Middle frontal gyrus (tissue), 1 donor: ENCODE results near the gene GAL.

Experiments
- DNase-seq: peaks from one replicate; pipeline ENCODE4 v3.0.0-alpha.2; 2015; ENCODE audit warnings: low spot score; ENCODE audit errors: extremely low spot score

Gene GAL

GRCh38 chr11:68707527-68707926 lies 23.2 kb downstream of the GAL start:
- no peak for DNase-seq

- DNase-seq, result no peak
Measured at GRCh38 chr11:68709062-68709461, 24.7 kb downstream of the GAL start.

GRCh38 chr11:68710409-68710808 lies 26.1 kb downstream of the GAL start:
- DNase-seq, result no peak

- DNase-seq, result no peak
Measured at GRCh38 chr11:68711114-68711513, 26.8 kb downstream of the GAL start.

GRCh38 chr11:68714060-68714856 lies 29.9 kb downstream of the GAL start:
- DNase-seq, result no peak

- no peak for DNase-seq
Measured at GRCh38 chr11:68715456-68716122, 31.2 kb downstream of the GAL start.

GRCh38 chr11:68721075-68721474 lies 36.7 kb downstream of the GAL start:
- no peak for DNase-seq

GRCh38 chr11:68722143-68722542 lies 37.8 kb downstream of the GAL start:
- DNase-seq, result no peak

- no peak for DNase-seq
Measured at GRCh38 chr11:68724293-68724692, 39.9 kb downstream of the GAL start.

GRCh38 chr11:68727783-68728182 lies 43.4 kb downstream of the GAL start:
- no peak for DNase-seq

- no peak for DNase-seq
Measured at GRCh38 chr11:68734111-68734510, 49.8 kb downstream of the GAL start.

GRCh38 chr11:68735125-68735524 lies 50.8 kb downstream of the GAL start:
- no peak for DNase-seq

GRCh38 chr11:68735646-68736045 lies 51.3 kb downstream of the GAL start:
- no peak for DNase-seq
